ENCODE measurements around the gene LY6G5B. TPM values are rescaled to one million over a fixed set of nuclear protein-coding genes. Genes with fewer than 3 reads are reported as not detected.

LY6G5B gene
- total RNA-seq, 1 donor: 5.4 TPM

DNA sequence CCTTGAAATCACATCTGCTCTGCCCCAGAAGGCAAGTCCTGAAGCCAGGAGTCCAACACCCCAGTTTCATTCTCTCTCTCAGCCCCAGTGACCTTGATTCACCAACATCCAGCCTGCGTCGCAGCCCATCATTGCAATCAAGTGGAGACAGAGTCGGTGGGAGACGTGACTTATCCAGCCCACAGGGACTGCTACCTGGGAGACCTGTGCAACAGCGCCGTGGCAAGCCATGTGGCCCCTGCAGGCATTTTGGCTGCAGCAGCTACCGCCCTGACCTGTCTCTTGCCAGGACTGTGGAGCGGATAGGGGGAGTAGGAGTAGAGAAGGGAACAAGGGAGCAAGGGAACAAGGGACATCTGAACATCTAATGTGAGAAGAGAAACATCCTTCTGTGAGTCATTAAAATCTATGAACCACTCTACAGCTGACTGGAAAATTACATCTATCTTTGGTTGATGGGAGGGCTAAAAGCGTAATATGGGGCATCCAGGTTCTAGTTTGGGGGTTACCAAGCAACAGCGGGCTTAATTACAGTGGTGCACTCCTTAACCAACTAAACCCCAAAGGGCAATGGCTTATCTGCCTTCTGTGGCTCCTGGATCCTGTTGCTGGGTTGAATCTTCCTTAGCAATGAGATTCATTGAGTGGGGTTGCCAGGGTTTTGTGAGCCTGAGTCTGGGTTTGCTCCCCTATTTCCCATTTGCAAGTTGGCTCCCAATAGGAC lies 47.9 kb downstream of the LY6G5B start:
- H3K27ac ChIP-seq (ENCODE audit: low read depth, low read length): no peak overlapping the region
- H3K4me3 ChIP-seq (ENCODE audit: insufficient read depth, low read length): no peak overlapping the region
- no peaks in the 10 kb centered on the region for H4K20me1 ChIP-seq (ENCODE audit: insufficient read depth, low read length)
- H3K4me2 ChIP-seq (ENCODE audit: insufficient read depth, low read length): no peak overlapping the region
- no peaks in the 10 kb centered on the region for H3K9me3 ChIP-seq (ENCODE audit: low read depth, low read length)
- H3K79me2 ChIP-seq (ENCODE audit: insufficient read depth, low read length): no peaks in the 10 kb centered on the region
- DNase-seq (ENCODE audit: insufficient read length, low spot score, missing footprints): peak; percentile 66
- peaks cover 6% of the 10 kb centered on the region for H3K27me3 ChIP-seq (ENCODE audit: insufficient read depth, low read length)
- no peak overlapping the region for H2AFZ ChIP-seq (ENCODE audit: low read length)
- TF ChIP-seq, protein P1, sequence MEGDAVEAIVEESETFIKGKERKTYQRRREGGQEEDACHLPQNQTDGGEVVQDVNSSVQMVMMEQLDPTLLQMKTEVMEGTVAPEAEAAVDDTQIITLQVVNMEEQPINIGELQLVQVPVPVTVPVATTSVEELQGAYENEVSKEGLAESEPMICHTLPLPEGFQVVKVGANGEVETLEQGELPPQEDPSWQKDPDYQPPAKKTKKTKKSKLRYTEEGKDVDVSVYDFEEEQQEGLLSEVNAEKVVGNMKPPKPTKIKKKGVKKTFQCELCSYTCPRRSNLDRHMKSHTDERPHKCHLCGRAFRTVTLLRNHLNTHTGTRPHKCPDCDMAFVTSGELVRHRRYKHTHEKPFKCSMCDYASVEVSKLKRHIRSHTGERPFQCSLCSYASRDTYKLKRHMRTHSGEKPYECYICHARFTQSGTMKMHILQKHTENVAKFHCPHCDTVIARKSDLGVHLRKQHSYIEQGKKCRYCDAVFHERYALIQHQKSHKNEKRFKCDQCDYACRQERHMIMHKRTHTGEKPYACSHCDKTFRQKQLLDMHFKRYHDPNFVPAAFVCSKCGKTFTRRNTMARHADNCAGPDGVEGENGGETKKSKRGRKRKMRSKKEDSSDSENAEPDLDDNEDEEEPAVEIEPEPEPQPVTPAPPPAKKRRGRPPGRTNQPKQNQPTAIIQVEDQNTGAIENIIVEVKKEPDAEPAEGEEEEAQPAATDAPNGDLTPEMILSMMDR (IDR thresholded peaks at IDR 0.05; ENCODE audit: extremely low read depth, low read depth, low read length): no peak
- no peaks in the 10 kb centered on the region for H3K4me1 ChIP-seq (ENCODE audit: insufficient read depth, low read length)
- H3K36me3 ChIP-seq (ENCODE audit: insufficient read depth, low read length): no peaks in the 10 kb centered on the region

DNA sequence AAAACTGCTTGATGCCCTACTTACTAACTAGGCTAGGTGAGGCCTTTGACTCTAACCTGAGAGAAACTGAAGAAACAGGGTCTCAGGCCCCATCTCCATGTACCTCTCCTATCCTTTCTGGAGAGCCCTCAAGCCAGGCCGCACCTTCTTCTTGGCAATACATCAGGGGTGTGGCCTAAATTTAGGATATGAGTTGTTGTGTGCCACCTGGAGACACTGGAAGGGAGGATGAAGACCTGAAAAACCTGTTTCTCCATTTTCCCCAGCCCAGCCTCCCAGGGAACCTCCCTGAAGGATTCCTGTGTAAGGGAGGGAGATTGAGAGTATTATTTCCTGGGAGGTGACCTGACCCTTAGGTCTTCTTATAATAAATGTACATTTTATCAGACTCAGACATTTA lies 48.5 kb downstream of the LY6G5B start:
- Histone ChIP-seq H3K27me3 (ENCODE audit: insufficient read depth, low read length) (peaks cover 6% of the 10 kb centered on the region), H3K79me2 (ENCODE audit: insufficient read depth, low read length) (no peaks in the 10 kb centered on the region), H3K36me3 (ENCODE audit: insufficient read depth, low read length) (no peaks in the 10 kb centered on the region), H3K4me3 (ENCODE audit: insufficient read depth, low read length) (no peak overlapping the region), H3K4me1 (ENCODE audit: insufficient read depth, low read length) (no peaks in the 10 kb centered on the region), H3K27ac (ENCODE audit: low read depth, low read length) (no peak overlapping the region), H3K9me3 (ENCODE audit: low read depth, low read length) (no peaks in the 10 kb centered on the region), H2AFZ (ENCODE audit: low read length) (no peak overlapping the region), H4K20me1 (ENCODE audit: insufficient read depth, low read length) (no peaks in the 10 kb centered on the region), H3K4me2 (ENCODE audit: insufficient read depth, low read length) (no peak overlapping the region)
- TF ChIP-seq, protein P1 (IDR thresholded peaks at IDR 0.05; ENCODE audit: extremely low read depth, low read depth, low read length): no peak
- DNase-seq (ENCODE audit: insufficient read length, low spot score, missing footprints): no peak

DNA sequence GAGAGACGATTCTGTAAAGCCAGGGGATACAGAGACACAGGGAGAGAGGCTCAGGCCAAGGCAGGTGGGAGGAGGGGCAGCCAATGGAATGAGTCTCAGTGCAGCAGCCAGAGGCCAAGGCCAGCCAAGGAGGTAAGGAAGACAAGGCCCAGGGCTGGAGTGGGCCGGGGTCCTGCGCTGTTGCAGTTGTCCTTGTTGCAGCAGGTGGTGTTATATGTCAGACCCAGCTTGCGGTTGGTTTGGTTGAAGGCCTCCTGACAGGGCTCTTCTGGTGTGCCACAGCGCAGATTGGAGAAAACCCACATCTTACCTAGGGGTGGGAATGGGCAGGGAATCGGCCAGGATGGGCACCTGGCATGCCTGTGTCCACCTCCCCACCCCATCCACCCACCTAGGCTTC lies 49.2 kb downstream of the LY6G5B start:
- Histone ChIP-seq H3K4me1 (ENCODE audit: insufficient read depth, low read length) (no peaks in the 10 kb centered on the region), H2AFZ (ENCODE audit: low read length) (no peak overlapping the region), H4K20me1 (ENCODE audit: insufficient read depth, low read length) (no peaks in the 10 kb centered on the region), H3K36me3 (ENCODE audit: insufficient read depth, low read length) (no peaks in the 10 kb centered on the region), H3K27ac (ENCODE audit: low read depth, low read length) (no peak overlapping the region), H3K27me3 (ENCODE audit: insufficient read depth, low read length) (peaks cover 5% of the 10 kb centered on the region), H3K4me3 (ENCODE audit: insufficient read depth, low read length) (no peak overlapping the region), H3K79me2 (ENCODE audit: insufficient read depth, low read length) (no peaks in the 10 kb centered on the region), H3K4me2 (ENCODE audit: insufficient read depth, low read length) (no peak overlapping the region), H3K9me3 (ENCODE audit: low read depth, low read length) (no peaks in the 10 kb centered on the region)
- TF ChIP-seq, protein P1 (IDR thresholded peaks at IDR 0.05; ENCODE audit: extremely low read depth, low read depth, low read length): no peak
- no peak for DNase-seq (ENCODE audit: insufficient read length, low spot score, missing footprints)

DNA sequence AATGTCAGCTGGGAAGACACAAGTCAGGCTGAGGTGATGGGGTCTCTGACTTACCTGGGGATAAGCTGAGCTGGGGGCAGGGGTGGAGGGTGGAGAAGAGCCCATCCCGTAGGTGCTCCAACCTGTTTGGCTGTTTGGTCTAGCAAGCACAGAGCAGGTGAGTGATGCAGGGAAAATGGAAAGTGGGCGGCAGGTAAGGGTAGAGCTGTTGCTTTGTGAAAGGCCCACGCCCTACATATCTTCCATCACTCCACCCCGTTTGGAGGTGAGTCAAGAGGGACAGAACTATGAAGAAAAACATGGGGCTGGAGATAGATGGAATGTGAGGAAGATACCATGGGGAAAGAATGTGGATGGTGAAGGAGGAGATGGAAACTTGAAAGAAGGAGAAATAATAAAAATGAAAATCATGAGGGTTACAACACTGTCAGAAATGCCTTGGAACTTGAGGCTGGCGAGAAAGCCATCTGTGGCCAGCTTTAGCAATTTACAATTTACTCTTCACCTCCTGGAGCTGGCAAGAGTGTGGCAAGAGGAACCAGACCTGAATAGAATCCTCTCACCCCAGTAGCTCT lies 50.5 kb downstream of the LY6G5B start:
- H2AFZ ChIP-seq (ENCODE audit: low read length): no peak overlapping the region
- H3K4me2 ChIP-seq (ENCODE audit: insufficient read depth, low read length): no peak overlapping the region
- H4K20me1 ChIP-seq (ENCODE audit: insufficient read depth, low read length): no peaks in the 10 kb centered on the region
- no peaks in the 10 kb centered on the region for H3K79me2 ChIP-seq (ENCODE audit: insufficient read depth, low read length)
- no peaks in the 10 kb centered on the region for H3K27me3 ChIP-seq (ENCODE audit: insufficient read depth, low read length)
- H3K36me3 ChIP-seq (ENCODE audit: insufficient read depth, low read length): no peaks in the 10 kb centered on the region
- DNase-seq (ENCODE audit: insufficient read length, low spot score, missing footprints): no peak
- TF ChIP-seq, protein P1 (IDR thresholded peaks at IDR 0.05; ENCODE audit: extremely low read depth, low read depth, low read length): no peak
- no peaks in the 10 kb centered on the region for H3K9me3 ChIP-seq (ENCODE audit: low read depth, low read length)
- no peak overlapping the region for H3K4me3 ChIP-seq (ENCODE audit: insufficient read depth, low read length)
- H3K4me1 ChIP-seq (ENCODE audit: insufficient read depth, low read length): no peaks in the 10 kb centered on the region
- H3K27ac ChIP-seq (ENCODE audit: low read depth, low read length): no peak overlapping the region

Data from osteoblast (primary cell).